ENCODE results near the gene NRBF2.
"Not testable (repeated sequence)": the region's sequence is repeated elsewhere in the genome, so short reads cannot be mapped to it uniquely, and the experiment has no call there.

Gene NRBF2

DNA sequence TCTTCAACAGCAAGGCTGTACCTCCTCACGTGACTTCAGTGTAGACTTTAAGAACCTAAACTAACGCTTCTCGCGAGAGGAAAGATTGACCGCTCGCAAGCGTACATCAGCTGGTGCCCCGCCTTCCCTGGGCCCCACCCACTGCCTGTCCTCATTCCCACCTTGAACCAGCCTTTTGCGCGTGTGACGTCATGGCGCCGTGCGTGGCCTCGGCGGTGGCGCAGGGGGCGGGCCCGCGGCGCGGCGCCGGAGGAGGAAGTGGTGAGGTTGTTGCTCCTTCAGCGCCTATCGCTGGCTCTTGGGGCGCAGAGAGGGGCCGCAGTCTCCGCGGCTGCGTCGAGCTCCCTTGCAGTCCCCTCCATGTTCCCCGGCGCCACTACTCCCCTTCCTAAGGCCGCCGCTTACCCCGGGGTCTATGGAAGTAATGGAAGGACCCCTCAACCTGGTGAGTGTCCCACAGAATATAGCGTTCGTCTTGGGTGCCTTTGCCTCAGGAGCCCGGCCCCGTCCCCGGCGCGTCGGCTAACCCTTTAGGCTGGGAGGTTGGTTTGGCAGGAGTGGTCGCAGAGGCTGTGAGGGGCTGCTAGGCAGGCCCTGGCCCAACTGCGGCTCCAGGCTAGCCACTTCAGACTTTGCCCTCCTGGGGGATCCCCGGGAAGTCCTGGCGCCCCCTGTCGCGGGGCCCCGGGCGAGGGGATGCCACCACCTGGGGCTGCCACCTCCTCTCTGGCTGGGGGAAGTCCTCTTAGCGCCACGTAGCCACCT is at the start of gene NRBF2:
Gene NRBF2, plus strand, starts transcription at position 273 of the 765 bp plus-strand sequence. Its CDS starts 143 bp downstream, at position 416.
- Histone ChIP-seq H3K36me3 (ENCODE audit: insufficient read depth, low read depth, low read length) (no peaks in the 10 kb centered on the region), H3K9me3 (ENCODE audit: insufficient read depth, low read depth, low read length) (peaks cover 6% of the 10 kb centered on the region), H3K27ac (ENCODE audit: low read length) (peak within 1 kb of the TSS; percentile 24), H3K9ac (ENCODE audit: low read depth, low read length) (peak within 1 kb of the TSS; percentile 89), H3K4me3 (ENCODE audit: low read length) (peak within 1 kb of the TSS; percentile 83), H3K27me3 (ENCODE audit: insufficient read depth, low read length) (no peaks in the 10 kb centered on the region), H3K4me1 (ENCODE audit: insufficient read depth, low read length) (no peaks in the 10 kb centered on the region)

DNA sequence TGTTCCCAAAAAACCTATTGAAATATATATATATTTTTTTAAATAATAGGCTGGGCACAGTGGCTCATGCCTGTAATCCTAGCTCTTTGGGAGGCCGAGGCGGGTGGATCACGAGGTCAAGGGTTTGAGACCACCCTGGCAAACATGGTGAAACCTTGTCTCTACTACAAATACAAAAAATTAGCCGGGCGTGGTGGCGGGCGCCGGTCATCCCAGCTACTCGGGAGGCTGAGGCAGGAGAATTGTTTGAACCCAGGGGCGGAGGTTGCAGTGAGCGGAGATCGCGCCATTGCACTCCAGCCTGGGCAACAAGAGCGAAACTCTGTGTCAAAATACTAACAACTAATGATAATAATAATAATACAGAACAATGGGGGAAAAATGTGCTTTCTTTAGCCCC is 49.7 kb upstream of the NRBF2 start:
- H3K27me3 ChIP-seq (ENCODE audit: insufficient read depth, low read length); H3K4me3 ChIP-seq (ENCODE audit: low read length); H3K36me3 ChIP-seq (ENCODE audit: insufficient read depth, low read depth, low read length): not testable (repeated sequence)

DNA sequence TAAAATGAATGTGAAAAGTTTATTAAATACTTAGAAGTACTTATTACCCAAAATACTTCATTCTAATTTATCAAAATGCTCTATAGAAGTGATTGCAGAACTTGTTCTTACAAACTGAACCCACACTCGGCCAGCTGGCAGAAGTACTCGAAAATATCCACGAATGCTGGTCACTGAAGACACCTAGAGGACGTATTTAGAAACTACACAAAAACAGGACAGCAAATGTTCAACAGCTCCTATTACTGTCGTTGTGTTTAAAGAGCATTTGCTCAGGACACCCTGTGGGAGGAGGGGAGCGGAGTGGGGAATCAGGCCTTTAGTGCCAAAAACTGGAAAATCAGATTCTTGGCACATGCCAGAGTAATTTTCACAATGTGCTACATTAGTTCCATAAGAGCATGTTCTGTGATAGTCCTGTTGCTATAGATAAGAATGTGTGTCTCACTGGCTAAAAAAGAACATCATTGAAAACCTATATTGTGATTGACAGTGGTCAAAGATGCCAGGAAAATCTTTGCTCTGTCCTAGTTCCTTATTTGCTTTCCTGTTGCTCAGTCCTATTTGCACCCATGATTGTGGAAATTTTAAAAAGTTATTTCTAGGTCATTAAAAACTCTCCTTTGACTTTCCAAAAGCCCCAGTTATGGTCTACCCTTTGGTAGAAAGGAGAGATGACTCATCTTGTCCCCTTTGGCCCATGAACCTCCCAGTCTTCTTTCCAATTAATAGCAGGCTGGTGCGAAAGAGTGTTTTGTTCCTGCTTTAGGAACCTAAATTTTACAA is 49.0 kb upstream of the NRBF2 start:
- no peaks in the 10 kb centered on the region for H3K36me3 ChIP-seq (ENCODE audit: insufficient read depth, low read depth, low read length)
- H3K27ac ChIP-seq (ENCODE audit: low read length): no peak overlapping the region
- H3K9ac ChIP-seq (ENCODE audit: low read depth, low read length): no peak overlapping the region
- no peaks in the 10 kb centered on the region for H3K9me3 ChIP-seq (ENCODE audit: insufficient read depth, low read depth, low read length)
- no peak overlapping the region for H3K4me3 ChIP-seq (ENCODE audit: low read length)
- H3K27me3 ChIP-seq (ENCODE audit: insufficient read depth, low read length): no peaks in the 10 kb centered on the region
- no peaks in the 10 kb centered on the region for H3K4me1 ChIP-seq (ENCODE audit: insufficient read depth, low read length)

More for the DNA sequence above, 49.7 kb upstream of the NRBF2 start:
- not testable (repeated sequence) for H3K9me3 ChIP-seq (ENCODE audit: insufficient read depth, low read depth, low read length); H3K27ac ChIP-seq (ENCODE audit: low read length); H3K9ac ChIP-seq (ENCODE audit: low read depth, low read length); H3K4me1 ChIP-seq (ENCODE audit: insufficient read depth, low read length)

DNA sequence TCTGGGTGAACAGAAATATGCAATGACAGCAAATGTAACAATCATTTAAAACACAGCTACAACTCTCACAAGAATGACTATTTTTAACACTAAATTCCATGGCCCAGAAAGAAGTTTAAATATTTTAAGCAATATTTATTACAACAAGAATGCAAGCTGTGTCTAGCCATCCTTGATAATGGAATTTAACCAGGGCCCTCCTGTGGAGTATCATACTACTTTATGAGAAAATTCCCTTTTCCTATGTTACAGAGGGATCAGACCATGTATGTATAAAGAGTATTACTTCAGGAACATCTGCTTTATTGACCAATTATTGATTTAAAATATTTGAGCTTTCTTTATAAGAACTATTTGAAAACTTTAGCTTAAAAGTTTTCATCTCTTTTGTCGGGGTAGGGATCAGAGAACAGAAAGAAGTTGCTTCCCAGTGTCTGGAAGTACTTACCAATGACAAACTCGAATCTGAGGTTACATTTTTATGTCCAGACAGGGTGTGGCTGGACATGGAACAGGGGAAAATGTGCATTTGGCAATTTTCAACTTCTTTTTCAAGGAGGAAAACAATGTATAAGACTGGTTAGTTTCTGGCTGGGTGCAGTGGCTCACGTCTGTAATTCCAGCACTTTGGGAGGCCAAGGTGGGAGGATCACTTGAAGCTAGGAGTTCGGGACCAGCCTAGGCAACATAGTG is 48.3 kb upstream of the NRBF2 start:
- Histone ChIP-seq H3K9me3 (ENCODE audit: insufficient read depth, low read depth, low read length) (no peaks in the 10 kb centered on the region), H3K4me3 (ENCODE audit: low read length) (no peak overlapping the region), H3K36me3 (ENCODE audit: insufficient read depth, low read depth, low read length) (no peaks in the 10 kb centered on the region), H3K27me3 (ENCODE audit: insufficient read depth, low read length) (no peaks in the 10 kb centered on the region), H3K9ac (ENCODE audit: low read depth, low read length) (no peak overlapping the region), H3K27ac (ENCODE audit: low read length) (no peak overlapping the region), H3K4me1 (ENCODE audit: insufficient read depth, low read length) (no peaks in the 10 kb centered on the region)

DNA sequence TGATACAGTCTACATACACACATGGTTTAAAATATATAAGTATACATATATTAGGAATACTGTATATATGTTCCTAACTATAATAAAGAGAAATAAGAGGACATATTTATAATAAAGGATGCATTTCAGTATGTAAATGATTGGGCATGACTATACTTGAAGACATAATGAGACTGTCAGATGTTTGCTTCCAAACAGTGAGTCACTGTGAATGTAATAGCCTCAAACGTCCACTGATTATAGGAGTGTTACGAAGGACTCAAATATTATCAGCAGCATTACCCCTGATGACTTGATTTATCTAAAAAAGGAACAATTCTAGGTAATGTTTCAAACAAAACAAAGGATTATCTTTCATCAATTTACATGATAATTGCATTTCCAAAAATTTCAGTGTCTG is 39.9 kb upstream of the NRBF2 start:
- Histone ChIP-seq H3K9me3 (ENCODE audit: insufficient read depth, low read depth, low read length) (no peaks in the 10 kb centered on the region), H3K36me3 (ENCODE audit: insufficient read depth, low read depth, low read length) (no peaks in the 10 kb centered on the region), H3K4me3 (ENCODE audit: low read length) (no peak overlapping the region), H3K9ac (ENCODE audit: low read depth, low read length) (no peak overlapping the region), H3K27me3 (ENCODE audit: insufficient read depth, low read length) (no peaks in the 10 kb centered on the region), H3K4me1 (ENCODE audit: insufficient read depth, low read length) (no peaks in the 10 kb centered on the region), H3K27ac (ENCODE audit: low read length) (no peak overlapping the region)

DNA sequence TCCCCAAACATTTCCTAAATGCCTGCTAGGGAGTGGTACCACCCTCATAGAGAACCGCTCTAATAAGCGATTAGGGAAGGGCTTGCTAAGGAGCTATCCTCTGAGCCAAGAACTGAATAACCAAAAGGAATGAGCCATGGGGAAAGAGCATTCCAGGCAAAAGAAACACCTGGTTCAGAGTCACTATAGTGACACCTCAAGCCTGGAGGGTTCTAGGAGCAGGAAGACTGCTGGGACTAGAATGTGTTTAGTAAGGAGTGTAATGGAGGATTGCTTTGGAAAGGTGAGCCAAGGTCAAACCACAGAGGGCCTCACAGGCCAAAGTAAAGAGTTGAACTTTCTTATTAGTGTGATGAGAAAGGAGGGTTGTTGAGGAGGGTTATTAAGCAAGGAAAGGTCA is 38.7 kb upstream of the NRBF2 start:
- Histone ChIP-seq H3K4me3 (ENCODE audit: low read length) (no peak overlapping the region), H3K9me3 (ENCODE audit: insufficient read depth, low read depth, low read length) (no peaks in the 10 kb centered on the region), H3K4me1 (ENCODE audit: insufficient read depth, low read length) (no peaks in the 10 kb centered on the region), H3K27ac (ENCODE audit: low read length) (no peak overlapping the region), H3K9ac (ENCODE audit: low read depth, low read length) (no peak overlapping the region), H3K27me3 (ENCODE audit: insufficient read depth, low read length) (no peaks in the 10 kb centered on the region), H3K36me3 (ENCODE audit: insufficient read depth, low read depth, low read length) (no peaks in the 10 kb centered on the region)

DNA sequence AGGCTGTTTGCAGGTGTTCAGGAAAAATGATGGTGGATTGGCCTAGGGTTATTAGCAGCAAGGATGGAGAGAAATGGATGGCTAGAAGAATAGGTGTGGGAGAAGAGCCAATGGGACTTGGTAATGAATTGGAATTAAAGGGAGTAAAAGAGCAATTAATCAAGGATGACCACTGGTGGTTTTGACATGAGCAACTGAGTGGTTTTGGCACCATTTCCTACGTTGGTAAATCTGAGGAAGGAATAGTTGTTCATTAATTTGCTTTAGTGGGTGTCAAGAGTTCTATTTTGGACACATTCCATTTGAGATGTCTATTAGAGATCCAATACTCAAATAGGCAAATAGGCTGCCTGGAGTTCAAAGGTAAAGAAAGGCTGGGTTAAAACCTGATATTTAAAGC is 38.2 kb upstream of the NRBF2 start:
- H3K9ac ChIP-seq (ENCODE audit: low read depth, low read length): no peak overlapping the region
- no peak overlapping the region for H3K27ac ChIP-seq (ENCODE audit: low read length)
- no peak overlapping the region for H3K4me3 ChIP-seq (ENCODE audit: low read length)
- H3K27me3 ChIP-seq (ENCODE audit: insufficient read depth, low read length): no peaks in the 10 kb centered on the region
- H3K4me1 ChIP-seq (ENCODE audit: insufficient read depth, low read length): no peaks in the 10 kb centered on the region
- no peaks in the 10 kb centered on the region for H3K9me3 ChIP-seq (ENCODE audit: insufficient read depth, low read depth, low read length)
- H3K36me3 ChIP-seq (ENCODE audit: insufficient read depth, low read depth, low read length): no peaks in the 10 kb centered on the region

DNA sequence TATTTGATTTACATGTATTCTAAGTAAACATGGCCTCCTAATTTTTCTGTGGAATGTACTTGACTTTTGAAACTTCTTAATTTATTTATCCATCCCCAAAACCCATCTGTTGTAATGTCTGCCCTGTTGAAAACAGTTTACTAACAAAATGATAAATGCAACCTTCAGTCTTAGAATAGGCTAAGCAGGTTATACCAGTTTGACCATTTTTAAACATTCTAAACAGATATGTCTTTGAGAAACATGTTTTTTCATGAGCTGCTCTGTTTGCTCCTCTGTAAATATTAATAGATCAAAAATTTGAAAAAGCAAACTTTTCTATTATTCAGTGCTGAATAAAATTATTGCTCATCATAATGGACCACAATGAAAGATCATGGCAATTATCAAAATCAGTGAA is 33.4 kb upstream of the NRBF2 start:
- Histone ChIP-seq H3K4me3 (ENCODE audit: low read length) (no peak overlapping the region), H3K36me3 (ENCODE audit: insufficient read depth, low read depth, low read length) (no peaks in the 10 kb centered on the region), H3K9ac (ENCODE audit: low read depth, low read length) (no peak overlapping the region), H3K27ac (ENCODE audit: low read length) (no peak overlapping the region), H3K4me1 (ENCODE audit: insufficient read depth, low read length) (no peaks in the 10 kb centered on the region; the same call in 1 of the 2 replicates), H3K9me3 (ENCODE audit: insufficient read depth, low read depth, low read length) (no peaks in the 10 kb centered on the region), H3K27me3 (ENCODE audit: insufficient read depth, low read length) (no peaks in the 10 kb centered on the region)

DNA sequence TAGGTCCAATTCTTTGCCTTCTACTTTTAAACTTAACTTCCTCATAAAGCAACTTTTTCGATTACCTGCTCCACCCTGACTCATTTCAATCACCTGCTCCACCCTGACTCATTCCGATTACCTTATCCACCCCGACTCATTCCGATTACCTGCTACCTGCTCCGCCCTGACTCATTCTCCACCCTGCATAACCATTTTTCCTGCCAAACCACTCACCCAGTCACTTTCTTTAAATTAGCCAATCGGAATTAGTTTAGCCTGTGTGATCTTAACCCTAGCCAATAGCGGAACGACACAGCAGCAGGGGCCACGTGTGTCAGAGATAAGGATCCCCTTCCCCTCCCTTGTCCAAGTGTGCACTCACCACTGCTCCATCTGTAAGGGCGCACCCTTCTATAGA is 32.0 kb upstream of the NRBF2 start:
- H3K27me3 ChIP-seq (ENCODE audit: insufficient read depth, low read length); H3K9me3 ChIP-seq (ENCODE audit: insufficient read depth, low read depth, low read length); H3K4me1 ChIP-seq (ENCODE audit: insufficient read depth, low read length); H3K27ac ChIP-seq (ENCODE audit: low read length); H3K4me3 ChIP-seq (ENCODE audit: low read length); H3K9ac ChIP-seq (ENCODE audit: low read depth, low read length); H3K36me3 ChIP-seq (ENCODE audit: insufficient read depth, low read depth, low read length): not testable (repeated sequence)

DNA sequence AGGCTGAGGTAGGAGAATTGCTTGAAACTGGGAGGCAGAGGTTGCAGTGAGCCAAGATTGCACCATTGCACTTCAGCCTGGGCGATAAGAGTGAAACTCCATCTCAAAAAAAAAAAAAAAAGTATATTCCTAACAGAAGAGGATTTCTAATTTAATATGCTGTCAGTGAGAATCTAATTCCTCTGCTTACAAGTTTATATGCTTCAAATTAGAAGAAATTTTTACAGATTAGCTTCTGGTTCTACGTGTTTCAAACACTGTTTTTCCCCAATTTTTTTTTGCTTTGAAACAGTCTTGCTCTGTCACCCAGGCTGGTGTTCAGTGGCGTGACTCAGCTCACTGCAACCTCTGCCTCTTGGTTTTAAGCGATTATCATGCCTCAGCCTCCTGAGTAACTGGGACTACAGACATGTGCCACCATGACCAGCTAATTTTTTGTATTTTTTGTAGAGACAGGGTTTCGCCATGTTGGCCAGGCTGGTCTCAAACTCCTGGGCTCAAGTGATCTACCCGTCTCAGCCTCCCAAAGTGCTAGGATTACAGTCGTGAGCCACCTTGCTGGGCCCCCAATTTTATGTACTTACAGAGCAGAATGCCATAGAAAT is 30.7 kb upstream of the NRBF2 start:
- not testable (repeated sequence) for H3K4me1 ChIP-seq (ENCODE audit: insufficient read depth, low read length); H3K27me3 ChIP-seq (ENCODE audit: insufficient read depth, low read length); H3K27ac ChIP-seq (ENCODE audit: low read length); H3K9ac ChIP-seq (ENCODE audit: low read depth, low read length); H3K4me3 ChIP-seq (ENCODE audit: low read length); H3K36me3 ChIP-seq (ENCODE audit: insufficient read depth, low read depth, low read length); H3K9me3 ChIP-seq (ENCODE audit: insufficient read depth, low read depth, low read length)

DNA sequence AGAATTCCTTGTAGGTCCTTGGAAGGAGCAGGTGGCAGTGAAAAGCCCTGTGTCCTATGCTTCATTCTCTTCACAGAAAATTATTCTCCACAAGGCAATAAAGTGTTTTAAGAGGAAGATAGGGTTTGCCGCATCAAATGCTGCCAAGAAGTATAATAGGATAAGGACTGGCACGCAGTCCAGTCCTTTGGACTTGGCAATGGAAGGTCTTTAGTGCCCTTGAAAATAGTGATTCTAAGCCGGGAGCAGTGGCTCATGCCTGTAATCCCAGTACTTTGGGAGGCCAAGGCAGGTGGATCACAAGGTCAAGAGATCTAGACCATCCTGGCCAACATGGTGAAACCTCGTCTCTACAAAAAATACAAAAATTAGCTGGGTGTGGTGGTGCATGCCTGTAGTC is 29.9 kb upstream of the NRBF2 start:
- H3K4me3 ChIP-seq (ENCODE audit: low read length); H3K27me3 ChIP-seq (ENCODE audit: insufficient read depth, low read length); H3K9me3 ChIP-seq (ENCODE audit: insufficient read depth, low read depth, low read length); H3K4me1 ChIP-seq (ENCODE audit: insufficient read depth, low read length); H3K36me3 ChIP-seq (ENCODE audit: insufficient read depth, low read depth, low read length); H3K27ac ChIP-seq (ENCODE audit: low read length); H3K9ac ChIP-seq (ENCODE audit: low read depth, low read length): not testable (repeated sequence)

Measured in iPS-20b (cell line).